NCI-H187 (cell line): ENCODE results near the gene KLK13.

Experiments
- DNase-seq, 2 experiments: peaks; one replicate each; lab custom pipeline; 2025; lab: John Stamatoyannopoulos, UW

The KLK13 gene

GRCh38 chr19:51060973-51061372 is 3.9 kb downstream of the KLK13 start:
- no peak for DNase-seq

GRCh38 chr19:51060336-51060735 is 4.6 kb downstream of the KLK13 start:
- DNase-seq, result no peak

- DNase-seq, result no peak
Observed at GRCh38 chr19:51059715-51060114, 5.2 kb downstream of the KLK13 start.

GRCh38 chr19:51055866-51056265 is 9.0 kb downstream of the KLK13 start:
- DNase-seq, result no peak

GRCh38 chr19:51047031-51047335 is 17.9 kb downstream of the KLK13 start:
- peak in 1 of 2 experiments; percentile 59 for DNase-seq

- no peak for DNase-seq
Observed at GRCh38 chr19:51044327-51044726, 20.6 kb downstream of the KLK13 start.

GRCh38 chr19:51043497-51043896 is 21.4 kb downstream of the KLK13 start:
- DNase-seq, result no peak

GRCh38 chr19:51040151-51040550 is 24.7 kb downstream of the KLK13 start:
- no peak for DNase-seq

- no peak for DNase-seq
Observed at GRCh38 chr19:51036519-51036918, 28.4 kb downstream of the KLK13 start.

GRCh38 chr19:51034704-51035103 is 30.2 kb downstream of the KLK13 start, which contains the start of gene KLK12:
Gene KLK12, minus strand, starts transcription at chr19:51035002. Its CDS starts 381 bp downstream, at chr19:51034621.
- no peak for DNase-seq

- no peak for DNase-seq
Observed at GRCh38 chr19:51031880-51032225, 33.0 kb downstream of the KLK13 start.

GRCh38 chr19:51031220-51031879 is 33.5 kb downstream of the KLK13 start:
- no peak for DNase-seq

GRCh38 chr19:51030631-51031030 is 34.3 kb downstream of the KLK13 start:
- no peak for DNase-seq

- no peak for DNase-seq
Observed at GRCh38 chr19:51029718-51030117, 35.2 kb downstream of the KLK13 start.

- no peak for DNase-seq
Observed at GRCh38 chr19:51027873-51028272, 37.0 kb downstream of the KLK13 start.

GRCh38 chr19:51027126-51027806 is 37.6 kb downstream of the KLK13 start:
- DNase-seq, result no peak

GRCh38 chr19:51026554-51026831 is 38.4 kb downstream of the KLK13 start, which contains the start of gene KLK11:
Gene KLK11, minus strand, starts transcription at chr19:51026616. Its CDS starts 985 bp downstream, at chr19:51025631.
- peak; percentile 67 to 80 for DNase-seq

- peak in 1 of 2 experiments; percentile 71 for DNase-seq
Observed at GRCh38 chr19:51025809-51026553, 38.9 kb downstream of the KLK13 start.

GRCh38 chr19:51025401-51025800 is 39.5 kb downstream of the KLK13 start:
- DNase-seq, result peak in 1 of 2 experiments; percentile 71

- DNase-seq, result peak; percentile 62 to 71
Observed at GRCh38 chr19:51024924-51025323, 40.0 kb downstream of the KLK13 start.

GRCh38 chr19:51023946-51024345 is 40.9 kb downstream of the KLK13 start:
- DNase-seq, result no peak

- no peak for DNase-seq
Observed at GRCh38 chr19:51022526-51022925, 42.4 kb downstream of the KLK13 start.

GRCh38 chr19:51020988-51021651 is 43.8 kb downstream of the KLK13 start:
- DNase-seq, result peak; percentile 27 to 35
